HG03108 (cell line): ENCODE results near the gene KRT28.
"Not testable (repeated sequence)": the region's sequence is repeated elsewhere in the genome, so short reads cannot be mapped to it uniquely, and the experiment has no call there.

ENCODE experiments used
- ATAC-seq: cut with Tn5 transposase; IDR thresholded peaks from one replicate; pipeline ENCODE4 v1.9.1; 2021; ENCODE audit warnings: moderate library complexity; ENCODE audit not compliant: unreplicated experiment

Gene KRT28

DNA sequence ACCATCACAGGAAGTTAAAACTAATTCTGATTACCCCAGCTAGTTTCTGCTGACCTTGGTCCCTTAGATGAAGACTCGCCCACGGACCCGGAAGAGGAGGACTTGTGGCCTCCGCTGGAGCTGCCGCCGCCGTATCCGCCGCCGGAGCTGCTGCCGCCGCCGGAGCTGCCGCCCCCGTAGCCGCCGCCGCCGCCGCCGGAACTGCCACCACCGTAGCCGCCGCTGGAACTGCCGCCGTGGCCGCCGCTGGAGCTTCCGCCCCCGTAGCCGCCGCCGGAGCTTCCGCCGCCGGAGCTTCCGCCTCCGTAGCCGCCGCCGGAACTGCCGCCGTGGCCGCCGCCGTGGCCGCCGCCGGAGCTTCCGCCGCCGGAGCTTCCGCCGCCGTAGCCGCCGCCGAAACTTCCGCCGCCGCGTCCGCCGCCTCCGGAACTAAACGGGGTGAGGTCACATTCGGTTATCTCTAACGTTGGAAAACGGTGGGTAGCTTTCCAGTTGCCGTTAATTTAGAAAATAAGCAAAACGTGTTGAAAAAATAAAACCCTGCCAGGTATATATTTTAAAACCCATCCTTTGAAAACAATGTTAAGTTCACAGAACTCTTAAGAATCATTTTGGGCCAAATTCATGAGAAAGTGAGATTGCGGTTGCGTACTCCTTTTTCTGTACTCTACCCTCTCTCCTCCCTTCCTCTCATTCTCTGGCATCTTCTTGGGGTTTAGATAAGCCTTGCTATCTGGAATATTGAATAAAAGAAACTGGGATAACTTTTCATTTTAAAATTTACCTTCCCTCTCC, 19.2 kb upstream of the KRT28 start:
- ATAC-seq: peak; percentile 77

DNA sequence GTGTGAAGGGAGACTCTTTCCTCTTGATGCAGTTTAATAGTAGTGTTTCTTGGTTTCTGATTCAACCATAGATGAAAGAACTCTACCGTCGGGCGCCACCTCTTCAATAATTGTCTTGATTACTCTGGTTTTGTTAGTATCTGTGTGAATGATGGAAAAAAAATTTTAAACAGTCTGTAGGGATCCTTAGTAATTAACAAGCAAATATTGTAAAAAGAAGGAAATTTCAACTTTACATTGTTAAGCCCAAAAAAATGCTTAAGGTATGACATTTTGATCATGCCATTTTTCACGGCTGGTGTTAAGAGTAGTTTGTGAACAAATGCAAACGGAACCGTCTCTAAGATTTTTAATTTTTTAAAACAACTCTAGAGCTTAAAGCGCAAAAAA, 18.6 kb upstream of the KRT28 start:
- ATAC-seq: no peak

DNA sequence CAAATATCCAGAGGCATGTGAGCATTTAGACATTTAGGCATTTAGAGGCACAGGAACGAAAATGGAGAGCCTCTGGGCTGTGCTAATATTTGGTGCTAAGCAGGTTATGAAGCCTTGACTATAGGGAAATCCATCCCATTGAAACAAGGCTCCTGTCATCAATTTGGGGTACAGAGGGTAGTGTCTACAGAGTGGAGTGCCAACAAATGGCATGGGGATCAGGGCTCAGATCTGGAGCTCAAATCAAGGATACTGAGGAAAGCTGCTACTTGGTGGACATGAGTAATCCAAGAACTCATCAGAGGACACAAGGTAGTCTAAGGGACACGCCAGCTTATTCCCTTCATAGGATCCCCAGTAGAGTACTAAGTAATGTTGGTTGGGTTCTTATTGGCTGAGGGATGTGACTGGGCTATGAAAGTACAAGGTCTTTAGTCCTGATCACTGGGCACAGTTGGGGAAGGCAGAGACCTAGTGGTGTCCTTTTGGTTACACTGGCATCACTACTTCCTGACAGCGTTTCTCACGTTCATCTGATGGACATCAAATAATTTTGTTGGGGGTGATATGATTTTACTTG, 17.4 kb upstream of the KRT28 start:
- ATAC-seq: no peak

DNA sequence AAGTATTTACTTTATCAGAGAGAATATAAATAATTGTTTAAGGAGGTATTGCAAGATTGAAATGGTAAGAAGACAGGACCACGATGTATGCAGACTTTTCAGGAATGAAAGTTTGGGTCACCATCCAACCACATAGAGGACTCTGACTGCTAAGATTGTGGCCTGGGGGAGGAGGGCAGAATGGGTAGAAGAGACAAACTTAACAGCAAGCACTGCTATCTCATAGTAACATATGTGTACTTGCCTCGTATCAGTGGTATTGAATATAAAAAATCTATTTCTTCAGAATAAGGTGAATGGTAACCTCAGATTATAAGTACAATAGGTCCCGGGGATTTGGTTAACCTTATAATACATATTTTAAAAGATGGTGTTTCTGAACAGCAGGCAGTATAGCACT, 16.8 kb upstream of the KRT28 start:
- ATAC-seq: no peak

- ATAC-seq: no peak
Measured at GRCh38 chr17:40815381-40815780, 15.6 kb upstream of the KRT28 start.

DNA sequence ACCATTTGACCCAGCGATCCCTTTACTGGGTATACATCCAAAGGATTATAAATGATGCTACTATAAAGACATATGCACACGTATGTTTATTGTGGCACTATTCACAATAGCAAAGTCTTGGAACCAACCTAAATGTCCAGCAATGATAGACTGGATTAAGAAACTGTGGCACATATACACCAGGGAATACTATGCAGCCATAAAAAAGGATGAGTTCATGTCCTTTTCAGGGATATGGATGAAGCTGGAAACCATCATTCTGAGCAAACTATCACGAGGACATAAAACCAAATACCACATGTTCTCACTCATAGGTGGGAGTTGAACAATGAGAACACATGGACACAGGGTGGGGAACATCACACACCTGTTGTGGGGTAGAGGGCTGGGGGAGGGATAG, 14.9 kb upstream of the KRT28 start:
- ATAC-seq: not testable (repeated sequence)

GRCh38 chr17:40813804-40814203, 14.0 kb upstream of the KRT28 start:
- ATAC-seq: no peak

DNA sequence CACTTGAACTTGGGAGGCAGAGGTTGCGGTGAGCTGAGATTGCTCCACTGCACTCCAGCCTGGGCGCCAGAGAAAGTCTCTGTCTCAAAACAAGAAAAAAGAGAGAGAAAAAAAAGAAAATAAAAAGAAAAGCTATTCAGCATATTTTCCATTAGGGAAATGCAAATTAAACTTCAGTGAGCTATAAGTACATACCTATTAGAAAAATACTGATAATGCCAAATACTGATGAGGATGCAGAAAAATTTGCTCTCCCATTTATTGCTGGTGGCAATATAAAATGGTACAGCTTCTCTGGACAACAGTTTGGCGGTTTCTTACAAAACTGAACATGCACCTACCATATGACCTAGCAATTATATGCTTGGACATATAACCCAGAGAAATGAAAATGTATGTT, 12.9 kb upstream of the KRT28 start:
- no peak for ATAC-seq

- ATAC-seq: no peak
Measured at GRCh38 chr17:40810494-40810893, 10.7 kb upstream of the KRT28 start.

DNA sequence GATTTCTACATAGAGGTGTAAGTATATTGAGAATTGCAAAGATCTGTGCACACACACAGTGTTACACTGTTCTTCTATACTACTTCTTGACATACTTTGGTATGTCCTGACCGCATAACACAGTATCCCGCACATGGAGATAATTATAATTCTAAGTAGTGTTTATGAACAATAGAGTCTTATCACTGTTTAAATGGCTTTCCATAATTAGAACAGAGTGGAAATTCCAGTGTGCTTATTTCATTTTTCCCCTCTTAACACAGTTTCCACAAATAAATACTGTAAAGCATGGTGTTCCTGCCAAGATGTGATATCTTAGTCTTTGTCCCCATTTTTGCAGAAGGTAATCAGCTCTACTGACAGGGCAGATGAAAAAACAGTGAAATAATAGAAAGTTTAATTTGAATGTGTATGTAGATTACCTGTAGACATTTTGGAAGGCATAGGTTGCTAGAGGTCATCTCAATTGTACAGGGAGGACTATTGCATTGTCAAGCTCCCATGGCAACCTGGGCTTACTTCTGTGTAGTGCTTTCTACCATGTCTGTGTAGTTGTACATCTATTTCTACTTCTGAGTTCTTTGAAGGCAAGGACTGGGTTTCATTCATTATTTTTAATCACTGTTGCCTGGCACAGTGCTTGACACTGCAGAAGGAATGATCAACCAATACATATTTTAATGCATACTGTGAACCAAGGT, 10.1 kb upstream of the KRT28 start:
- no peak for ATAC-seq

DNA sequence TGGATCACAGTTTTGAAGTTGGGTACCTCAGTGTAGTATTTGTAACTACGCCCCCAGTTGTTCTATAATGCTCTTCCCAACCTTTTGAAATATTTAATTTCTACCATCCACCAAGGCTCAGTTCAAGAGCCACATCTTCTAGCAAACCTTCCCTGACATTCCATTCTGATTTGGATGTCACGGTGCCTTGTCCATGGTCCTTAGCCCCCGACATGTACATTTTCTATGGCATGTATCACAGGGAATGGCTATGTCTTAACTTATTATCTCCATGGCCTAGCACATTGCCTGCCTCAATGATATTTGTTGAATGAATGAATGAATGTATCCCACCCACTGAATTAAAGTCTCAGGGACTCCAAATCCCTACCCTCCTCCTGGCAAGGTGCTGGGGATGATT, 6.4 kb upstream of the KRT28 start:
- no peak for ATAC-seq

- no peak for ATAC-seq
Measured at GRCh38 chr17:40803617-40804082, 3.9 kb upstream of the KRT28 start.

DNA sequence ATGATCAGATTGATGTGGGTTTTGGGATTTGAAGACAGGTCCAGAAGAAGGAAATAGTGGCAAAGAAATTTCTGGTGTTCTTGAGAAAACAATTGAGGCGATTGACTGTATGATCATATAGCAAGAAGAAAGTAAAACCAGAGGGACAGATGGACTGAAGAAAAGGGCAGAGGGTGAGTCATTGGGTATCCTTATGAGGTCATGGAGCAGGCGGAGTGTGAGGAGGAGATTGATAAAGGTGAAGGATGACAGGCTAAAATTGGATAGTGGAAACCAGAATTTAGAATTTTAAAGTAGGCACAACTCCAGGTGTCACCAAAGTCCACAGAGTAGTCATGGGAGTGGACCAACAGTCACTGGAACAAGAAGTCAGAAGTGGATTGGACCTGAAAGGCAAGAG, 1.4 kb upstream of the KRT28 start:
- ATAC-seq: no peak

- ATAC-seq: no peak
Measured at GRCh38 chr17:40800381-40800780, 622 bp upstream of the KRT28 start.

DNA sequence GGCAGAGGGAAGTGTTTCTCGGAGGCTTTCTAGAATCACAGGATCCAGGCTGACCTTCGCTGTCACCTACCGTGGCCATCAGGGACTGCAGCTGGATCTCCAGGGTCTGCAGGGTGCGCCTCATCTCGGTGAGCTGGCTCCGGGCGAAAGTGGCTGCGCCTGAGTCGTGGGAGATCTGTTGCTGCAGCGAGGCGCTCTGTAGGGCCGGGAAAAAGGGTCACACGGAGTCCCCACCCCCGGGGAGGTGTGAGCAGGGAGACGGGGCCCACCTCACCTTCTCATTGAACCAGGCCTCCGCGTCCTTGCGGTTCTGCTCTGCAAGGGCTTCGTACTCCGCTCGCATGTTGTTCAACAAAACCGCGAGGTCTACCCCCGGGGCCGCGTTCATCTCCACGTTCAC, 2.9 kb downstream of the KRT28 start:
- ATAC-seq: no peak

- ATAC-seq: no peak
Measured at GRCh38 chr17:40795019-40795667, 4.6 kb downstream of the KRT28 start.

DNA sequence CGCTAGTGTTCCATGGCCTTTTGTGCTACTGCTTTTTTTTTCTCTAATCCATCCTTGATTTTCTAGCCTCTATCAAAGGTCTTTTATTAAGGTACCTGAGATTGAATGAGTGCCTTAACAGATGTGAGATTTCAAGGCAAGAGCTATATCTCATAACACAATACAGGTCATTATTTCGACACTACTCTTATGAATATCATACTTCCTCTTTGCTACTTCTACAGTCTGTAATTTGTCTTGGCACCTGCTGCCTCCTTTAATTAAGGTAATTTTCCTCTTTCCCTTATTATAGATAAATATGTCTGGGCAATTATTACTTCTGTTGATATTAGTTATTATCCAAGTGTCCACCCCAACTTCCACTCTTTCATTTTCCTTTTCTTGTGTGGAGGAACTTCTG, 5.3 kb downstream of the KRT28 start:
- ATAC-seq: no peak

DNA sequence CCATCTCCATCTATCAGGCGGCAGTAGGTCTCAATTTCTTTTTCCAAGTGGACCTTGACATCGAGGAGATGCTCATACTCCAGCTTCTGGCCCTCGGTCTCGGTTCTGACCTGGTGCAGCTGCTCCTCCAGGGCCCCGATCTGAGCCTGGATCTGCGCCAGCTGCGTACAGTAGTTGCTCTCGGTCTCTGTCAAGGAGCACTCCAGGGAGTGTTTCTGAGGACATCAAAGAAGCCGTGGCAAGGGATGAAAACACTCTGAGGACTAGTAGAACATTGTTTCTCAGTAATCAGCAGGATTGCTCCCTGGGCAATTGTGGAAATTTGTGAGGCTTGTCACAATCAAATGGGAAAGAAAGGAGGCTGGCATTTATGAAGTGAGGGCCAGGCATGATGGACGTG, 5.9 kb downstream of the KRT28 start:
- ATAC-seq: no peak

- no peak for ATAC-seq
Measured at GRCh38 chr17:40791787-40792436, 7.8 kb downstream of the KRT28 start.

DNA sequence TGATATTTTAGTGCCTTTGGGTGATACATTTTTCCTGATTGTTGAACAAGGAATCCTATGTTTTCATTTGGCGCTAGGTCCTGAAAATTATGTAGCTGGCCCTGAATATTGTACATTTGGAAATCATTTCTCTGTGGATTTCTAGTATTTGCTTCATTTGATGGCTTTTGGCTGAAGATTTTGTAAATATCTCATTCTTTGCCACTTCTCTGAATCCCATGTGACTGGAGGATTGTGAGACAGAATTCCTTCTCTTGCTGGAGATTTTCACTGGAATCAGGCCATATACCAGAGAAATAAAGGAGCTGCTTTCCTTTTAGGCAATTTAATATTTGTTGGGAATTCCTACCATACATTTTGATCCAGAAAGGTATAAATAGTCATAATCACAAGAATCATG, 8.6 kb downstream of the KRT28 start:
- no peak for ATAC-seq

- no peak for ATAC-seq
Measured at GRCh38 chr17:40782450-40782849, 17.3 kb downstream of the KRT28 start, which contains the start of gene KRT27. Gene KRT27 (minus strand): TSS chr17:40782550. CDS start chr17:40782493, 57 bp downstream.
